Mucosa of descending colon (tissue), 3 donors: Measurements from ENCODE around the gene TGM6. TPM values are rescaled to one million over a fixed set of nuclear protein-coding genes. Genes with fewer than 3 reads are reported as not detected.

Experiments
- ATAC-seq: fragments of 200-7000 bp; cut with Tn5 transposase; one replicate; pipeline ENCODE4 v1.9.1; 2020; ENCODE audit warnings: mild to moderate bottlenecking, moderate library complexity
- DNase-seq, 3 donors: peaks; one replicate each; pipeline ENCODE4 v3.0.0-alpha.2; 2020
- H3K36me3 ChIP-seq: fragments of 200-600 bp; one replicate; pipeline ENCODE4 v1.8.0; 2021; ENCODE audit warnings: low read depth, mild to moderate bottlenecking
- H3K4me1 ChIP-seq: fragments of 200-600 bp; one replicate; pipeline ENCODE4 v1.8.0; 2021; ENCODE audit warnings: low read depth, mild to moderate bottlenecking
- H3K4me3 ChIP-seq: fragments of 200-600 bp; one replicate; pipeline ENCODE4 v1.8.0; 2021; ENCODE audit warnings: mild to moderate bottlenecking
- H3K9me3 ChIP-seq: fragments of 200-600 bp; one replicate; pipeline ENCODE4 v1.8.0; 2021; ENCODE audit warnings: mild to moderate bottlenecking
- intact Hi-C, 2 donors: fragments of 100-400 bp; cut with DNase I in 1 of 2; cut with micrococcal nuclease in 1 of 2; formaldehyde crosslinking; loops; one replicate each; pipeline versions ENCODE4 v1.11.0 to v1.11.1; 2022; cut with DNase I, micrococcal nuclease
- total RNA-seq, 3 donors: library from RNA; stranded (reverse); fragmentation: NEBNext Ultra II Directional in 2 of 3; extraction: Animal tissue kit (Norgen Biotek cat#: 25700) in 2 of 3; gene quantifications; one replicate each; pipeline versions ENCODE4 v1.2.1 to v1.2.4, GENCODE V29; 2021 to 2023
- TF ChIP-seq, protein P1 (sequence below): fragments of 200-600 bp; IDR thresholded peaks from one replicate; pipeline ENCODE4 v1.8.0; 2022; ENCODE audit warnings: antibody characterized with exemption, mild to moderate bottlenecking
- donor health status: DM: no; HTN: no; CAD: no; lungs with moderate emphysema.
- donor health status: DM: no; HTN: no; CAD: no.
- donor health status: DM: no; HTN: yes; CAD: no.

Gene TGM6
- total RNA-seq, 3 donors from 2014 or later: not detected

DNA sequence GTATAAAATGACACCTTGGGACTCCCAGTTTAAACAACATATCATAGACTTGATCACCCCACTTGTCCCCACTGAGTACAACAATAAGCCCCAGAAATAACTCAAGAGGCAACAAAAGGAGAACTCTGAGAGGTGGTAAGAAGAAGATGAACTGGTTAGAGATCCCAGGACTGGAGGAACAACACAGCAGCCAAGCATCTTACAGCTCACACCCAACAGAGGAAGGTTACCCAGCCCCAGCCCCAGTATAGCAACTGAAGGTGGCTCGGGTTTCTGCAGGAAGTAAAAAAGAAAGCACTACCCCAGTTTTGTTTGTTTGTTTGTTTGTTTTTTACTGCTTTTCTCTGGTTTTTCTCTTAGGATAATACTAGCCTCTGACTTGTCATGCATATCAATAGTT is 17.1 kb upstream of the TGM6 start:
- H3K9me3 ChIP-seq: peaks cover 15% of the 10 kb centered on the region
- no peaks in the 10 kb centered on the region for H3K36me3 ChIP-seq
- TF ChIP-seq, protein P1, sequence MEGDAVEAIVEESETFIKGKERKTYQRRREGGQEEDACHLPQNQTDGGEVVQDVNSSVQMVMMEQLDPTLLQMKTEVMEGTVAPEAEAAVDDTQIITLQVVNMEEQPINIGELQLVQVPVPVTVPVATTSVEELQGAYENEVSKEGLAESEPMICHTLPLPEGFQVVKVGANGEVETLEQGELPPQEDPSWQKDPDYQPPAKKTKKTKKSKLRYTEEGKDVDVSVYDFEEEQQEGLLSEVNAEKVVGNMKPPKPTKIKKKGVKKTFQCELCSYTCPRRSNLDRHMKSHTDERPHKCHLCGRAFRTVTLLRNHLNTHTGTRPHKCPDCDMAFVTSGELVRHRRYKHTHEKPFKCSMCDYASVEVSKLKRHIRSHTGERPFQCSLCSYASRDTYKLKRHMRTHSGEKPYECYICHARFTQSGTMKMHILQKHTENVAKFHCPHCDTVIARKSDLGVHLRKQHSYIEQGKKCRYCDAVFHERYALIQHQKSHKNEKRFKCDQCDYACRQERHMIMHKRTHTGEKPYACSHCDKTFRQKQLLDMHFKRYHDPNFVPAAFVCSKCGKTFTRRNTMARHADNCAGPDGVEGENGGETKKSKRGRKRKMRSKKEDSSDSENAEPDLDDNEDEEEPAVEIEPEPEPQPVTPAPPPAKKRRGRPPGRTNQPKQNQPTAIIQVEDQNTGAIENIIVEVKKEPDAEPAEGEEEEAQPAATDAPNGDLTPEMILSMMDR: no peak
- H3K4me1 ChIP-seq: no peaks in the 10 kb centered on the region
- no peak overlapping the region for H3K4me3 ChIP-seq
- intact Hi-C loops: no loop called here
- DNase-seq: no peak
- no peak for ATAC-seq

DNA sequence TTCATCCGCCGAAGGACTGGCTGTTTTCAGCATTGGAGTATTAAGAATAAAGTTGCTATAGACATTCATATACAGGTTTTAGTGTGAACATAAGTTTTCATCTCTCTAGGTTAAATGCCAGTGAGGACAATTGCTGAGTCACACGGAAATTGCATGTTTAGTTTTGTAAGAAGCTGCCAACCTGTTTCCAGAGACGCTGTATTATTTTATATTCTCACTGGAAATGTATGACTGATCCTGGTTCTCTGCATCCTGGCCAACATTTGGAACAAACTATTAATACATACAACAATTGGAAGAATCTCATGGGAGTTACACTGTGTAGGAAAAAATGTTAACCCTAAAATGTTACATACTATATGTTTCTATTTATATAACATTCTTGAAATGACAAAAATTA is 16.7 kb upstream of the TGM6 start:
- Histone ChIP-seq H3K9me3 (peaks cover 15% of the 10 kb centered on the region), H3K4me3 (no peak overlapping the region), H3K36me3 (no peaks in the 10 kb centered on the region), H3K4me1 (no peaks in the 10 kb centered on the region)
- ATAC-seq: no peak
- intact Hi-C loops: no loop called here
- DNase-seq: no peak
- TF ChIP-seq, protein P1: no peak

DNA sequence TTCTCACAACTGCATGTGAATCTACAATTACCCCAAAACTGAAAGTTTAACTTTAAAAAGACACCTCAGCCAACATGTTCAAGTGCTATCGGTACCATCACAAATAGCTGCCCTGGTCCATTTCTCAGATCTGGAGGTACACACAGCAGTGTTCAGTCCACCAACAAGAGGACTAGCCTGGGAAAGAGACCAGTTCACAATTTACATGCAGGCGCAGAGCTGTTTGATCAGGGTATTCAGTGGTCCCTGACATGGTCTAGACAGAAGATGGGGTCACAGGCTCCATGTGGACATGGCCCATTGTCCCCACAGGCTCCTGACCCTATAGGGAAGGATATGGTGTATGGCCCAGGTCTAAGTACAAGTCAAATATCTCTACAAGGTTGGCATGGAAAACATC is 15.6 kb upstream of the TGM6 start:
- ATAC-seq: no peak
- TF ChIP-seq, protein P1: no peak

DNA sequence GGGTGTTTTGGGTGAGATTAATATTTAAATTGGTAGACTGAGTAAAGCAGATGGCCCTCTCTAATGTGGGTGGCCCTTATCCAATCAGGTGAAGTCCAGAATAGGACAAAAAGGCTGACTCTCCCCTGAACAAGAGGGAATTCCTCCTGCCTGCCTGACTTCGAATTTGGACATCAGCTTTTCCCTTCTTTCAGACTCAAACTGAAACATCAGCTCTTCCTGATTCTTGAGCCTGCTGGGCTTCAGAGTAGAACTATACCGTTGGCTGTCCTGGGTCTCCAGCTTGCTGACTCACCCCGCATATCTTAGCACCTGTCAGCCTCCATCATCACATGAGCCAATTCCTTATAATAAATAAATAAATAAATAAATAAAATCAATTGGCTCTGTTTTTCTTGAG is 15.0 kb upstream of the TGM6 start:
- Histone ChIP-seq H3K4me1 (no peaks in the 10 kb centered on the region), H3K9me3 (peaks cover 13% of the 10 kb centered on the region), H3K36me3 (no peaks in the 10 kb centered on the region), H3K4me3 (no peak overlapping the region)
- intact Hi-C loops: no loop called here
- TF ChIP-seq, protein P1: no peak
- ATAC-seq: no peak
- DNase-seq: no peak

More for the DNA sequence above, 15.6 kb upstream of the TGM6 start:
- no peak for DNase-seq
- Histone ChIP-seq H3K4me3 (no peak overlapping the region), H3K9me3 (peaks cover 15% of the 10 kb centered on the region), H3K4me1 (no peaks in the 10 kb centered on the region), H3K36me3 (no peaks in the 10 kb centered on the region)
- intact Hi-C loops: no loop called here

DNA sequence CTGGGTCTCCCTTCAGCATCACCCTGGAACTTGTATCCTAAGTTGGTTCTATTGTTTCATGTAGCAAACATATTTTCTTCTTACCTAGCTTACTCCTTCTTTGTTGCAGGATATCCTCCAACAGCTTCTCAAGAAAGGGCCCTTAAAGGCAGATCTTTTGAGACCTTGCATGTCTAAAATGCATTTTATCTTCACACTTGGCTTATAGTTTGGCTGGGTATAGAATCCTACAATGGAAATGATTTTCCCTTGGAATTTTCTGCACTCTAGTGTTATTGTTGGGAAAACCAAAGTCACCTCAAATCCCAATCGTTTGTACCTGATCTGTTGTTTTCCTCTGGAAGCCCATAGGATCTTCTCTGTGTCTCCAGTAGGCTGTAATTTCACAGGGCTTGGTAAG is 12.1 kb upstream of the TGM6 start:
- H3K4me1 ChIP-seq: no peaks in the 10 kb centered on the region
- H3K36me3 ChIP-seq: no peaks in the 10 kb centered on the region
- H3K9me3 ChIP-seq: no peaks in the 10 kb centered on the region
- TF ChIP-seq, protein P1: no peak
- no peak overlapping the region for H3K4me3 ChIP-seq
- DNase-seq: no peak
- intact Hi-C loops: no loop called here
- no peak for ATAC-seq

DNA sequence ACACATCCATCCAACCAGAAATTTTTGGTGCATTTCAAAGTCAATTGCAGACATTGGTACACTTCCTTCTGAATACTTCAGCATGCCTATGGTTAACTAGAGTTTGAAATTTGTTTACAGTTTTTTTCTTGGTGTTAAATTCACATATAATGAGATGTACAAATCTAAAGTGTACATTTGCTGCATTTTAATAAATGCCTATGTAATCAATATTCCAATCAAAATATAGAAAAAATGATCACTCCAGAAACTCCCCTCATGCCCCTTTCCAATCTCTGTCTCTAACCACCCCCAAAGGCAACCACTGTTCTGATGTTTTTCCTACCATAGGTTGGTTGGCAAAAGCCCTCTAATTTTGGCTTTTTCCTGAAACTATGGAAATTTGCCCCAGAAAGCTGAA is 7.6 kb upstream of the TGM6 start:
- Histone ChIP-seq H3K9me3 (no peaks in the 10 kb centered on the region), H3K36me3 (no peaks in the 10 kb centered on the region), H3K4me1 (no peaks in the 10 kb centered on the region), H3K4me3 (no peak overlapping the region)
- DNase-seq: no peak
- intact Hi-C loops: no loop called here
- TF ChIP-seq, protein P1: no peak
- no peak for ATAC-seq
